Activated CD4-positive, alpha-beta T cell treated with anti-CD3 and anti-CD28 coated beads for 36 hours (primary cell): Measurements from ENCODE around the gene ETS1. TPM values are rescaled to one million over a fixed set of nuclear protein-coding genes. Genes with fewer than 3 reads are reported as not detected.

Experiments
- ATAC-seq: fragments of 200-7000 bp; cut with Tn5 transposase; one replicate; pipeline ENCODE4 v1.10.0; 2021; ENCODE audit warnings: mild to moderate bottlenecking, moderate library complexity
- CTCF ChIA-PET: fragments of 350-600 bp; sonication (Branson Sonifier 250); formaldehyde crosslinking; loops from one replicate; lab custom pipeline; 2021; ENCODE audit warnings: antibody characterized with exemption; lab: Charles Lee
- POLR2A ChIA-PET: fragments of 350-600 bp; sonication (Branson Sonifier 250); formaldehyde crosslinking; loops from one replicate; lab custom pipeline; 2021; ENCODE audit warnings: antibody characterized with exemption, inconsistent platforms; lab: Charles Lee
- DNase-seq: peaks from one replicate; pipeline ENCODE4 v3.0.0-alpha.2; 2020
- H3K27ac Mint-ChIP-seq: one replicate; pipeline ENCODE4 v1.8.0; 2021; ENCODE audit warnings: mixed read lengths
- H3K27me3 Mint-ChIP-seq: one replicate; pipeline ENCODE4 v1.8.0; 2021; ENCODE audit warnings: mixed read lengths
- H3K36me3 Mint-ChIP-seq: one replicate; pipeline ENCODE4 v1.8.0; 2021; ENCODE audit warnings: low read depth, mixed read lengths
- H3K4me1 Mint-ChIP-seq: one replicate; pipeline ENCODE4 v1.8.0; 2021; ENCODE audit warnings: mixed read lengths
- H3K4me3 Mint-ChIP-seq: one replicate; pipeline ENCODE4 v1.8.0; 2021; ENCODE audit warnings: mild to moderate bottlenecking, moderate library complexity, mixed read lengths
- H3K9me3 Mint-ChIP-seq: one replicate; pipeline ENCODE4 v1.8.0; 2021; ENCODE audit warnings: low read depth, mixed read lengths
- intact Hi-C, 2 experiments: fragments of 100-400 bp; cut with DNase I in 1 of 2; cut with micrococcal nuclease in 1 of 2; formaldehyde crosslinking; loops; one replicate each; pipeline versions ENCODE4 v1.14.2 to v1.15.1; 2022 to 2024; cut with DNase I, micrococcal nuclease
- total RNA-seq, 2 experiments: library from RNA; stranded (reverse); gene quantifications; one replicate each; pipeline ENCODE4 v1.2.3, GENCODE V29; 2021

ETS1 gene
- total RNA-seq, 2 experiments from 2014 or later: 410 to 449 TPM

- CTCF ChIA-PET: interaction anchor here (0.7 to 3.2 kb wide), 9 partner anchors 9 to 295 kb away, joined by 3 to 23 read pairs (median 3); no protein-coding TSS in a partner anchor
- no peaks in the 10 kb centered on the region for H3K36me3 Mint-ChIP-seq
- H3K27ac Mint-ChIP-seq: peak overlapping the region; percentile 11
- no peaks in the 10 kb centered on the region for H3K9me3 Mint-ChIP-seq
- POLR2A ChIA-PET: no interaction called here
- no peak overlapping the region for H3K4me3 Mint-ChIP-seq
- no peaks in the 10 kb centered on the region for H3K27me3 Mint-ChIP-seq
- intact Hi-C loops: no loop called here
- DNase-seq (no peak), ATAC-seq (no peak)
- peaks cover 61% of the 10 kb centered on the region for H3K4me1 Mint-ChIP-seq
These were observed 32.4 kb upstream of the ETS1 start for GRCh38 chr11:128619540-128620308.

DNA sequence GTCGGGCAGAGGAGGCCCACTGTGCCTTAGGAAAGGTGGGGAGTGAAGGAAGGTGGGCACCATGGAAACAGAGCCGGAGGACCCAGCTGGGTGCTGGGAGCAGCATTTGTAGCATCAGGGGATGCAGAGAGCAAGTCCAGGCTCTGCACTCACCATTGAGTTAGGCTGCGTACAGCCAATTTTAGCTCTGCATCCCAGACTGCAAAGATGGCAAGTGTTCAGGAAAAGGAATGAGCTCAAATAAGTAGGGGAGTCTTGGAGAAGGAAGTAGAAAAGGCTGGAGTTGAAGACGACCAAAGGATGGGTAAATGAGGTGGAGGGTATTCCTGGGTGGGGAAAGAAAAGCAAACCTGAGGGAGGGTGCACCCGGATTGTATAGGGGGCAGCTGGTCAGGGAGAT, 31.6 kb upstream of the ETS1 start:
- POLR2A ChIA-PET: interaction anchor here (0.6 kb wide), 1 partner anchor 32 kb away, joined by 3 read pairs; no protein-coding TSS in a partner anchor
- DNase-seq (no peak), ATAC-seq (no peak)
- Mint-ChIP-seq H3K9me3 (no peaks in the 10 kb centered on the region), H3K4me3 (no peak overlapping the region), H3K4me1 (peaks cover 57% of the 10 kb centered on the region), H3K27me3 (no peaks in the 10 kb centered on the region), H3K27ac (peak overlapping the region; percentile 38), H3K36me3 (no peaks in the 10 kb centered on the region)
- CTCF ChIA-PET: interaction anchor here (0.7 to 1.5 kb wide), 7 partner anchors 9 to 296 kb away, joined by 3 to 5 read pairs (median 3); no protein-coding TSS in a partner anchor
- intact Hi-C loops: no loop called here

DNA sequence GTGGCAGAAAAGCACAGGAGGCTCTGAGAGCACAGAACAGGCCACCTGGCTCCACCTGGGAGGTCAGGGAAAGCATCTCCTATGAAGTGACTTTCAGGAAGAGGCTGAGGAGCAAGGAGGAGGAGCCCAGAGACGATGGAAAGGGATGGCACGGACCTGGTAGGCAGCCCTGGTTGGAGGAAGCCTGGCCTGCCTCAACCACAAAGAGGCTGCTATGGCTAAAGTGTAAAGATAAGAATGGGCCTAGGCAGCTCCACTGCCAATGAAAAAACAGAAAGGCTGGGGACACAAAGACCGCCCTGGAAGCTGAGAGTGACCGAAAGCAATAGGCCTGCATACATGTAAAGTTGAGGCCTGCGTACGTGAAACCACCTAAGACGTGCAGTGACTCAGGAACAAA, 31.2 kb upstream of the ETS1 start:
- intact Hi-C loops: no loop called here
- CTCF ChIA-PET: interaction anchor here (0.7 to 1.5 kb wide), 3 partner anchors 10 to 296 kb away, joined by 3 to 5 read pairs (median 5); no protein-coding TSS in a partner anchor
- no peak for DNase-seq
- no peak overlapping the region for H3K27ac Mint-ChIP-seq
- H3K4me1 Mint-ChIP-seq: peaks cover 54% of the 10 kb centered on the region
- H3K4me3 Mint-ChIP-seq: no peak overlapping the region
- ATAC-seq: no peak
- H3K36me3 Mint-ChIP-seq: no peaks in the 10 kb centered on the region
- no peaks in the 10 kb centered on the region for H3K27me3 Mint-ChIP-seq
- H3K9me3 Mint-ChIP-seq: no peaks in the 10 kb centered on the region
- POLR2A ChIA-PET: interaction anchor here (0.6 kb wide), 2 partner anchors 32 to 208 kb away, joined by 3 to 6 read pairs; no protein-coding TSS in a partner anchor

DNA sequence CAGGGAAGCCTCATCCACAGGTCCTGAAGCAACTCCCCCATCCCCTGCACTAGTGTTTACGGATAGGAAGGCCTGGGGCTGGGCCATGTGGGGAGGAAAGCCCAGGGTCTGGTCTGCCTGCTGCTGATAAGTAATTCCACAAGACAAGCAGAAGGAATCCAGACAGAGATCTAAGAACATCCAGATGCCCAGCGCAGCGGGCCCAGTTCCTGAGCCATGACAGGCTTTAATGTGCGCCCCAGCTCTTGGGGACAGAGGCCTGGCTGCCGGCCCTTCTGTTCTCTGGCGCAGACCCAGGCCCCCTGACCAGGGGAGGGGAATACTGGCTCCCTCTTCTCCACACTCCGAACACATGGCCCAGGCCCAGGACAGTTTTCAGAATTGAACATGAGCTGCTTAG, 28.8 kb upstream of the ETS1 start:
- no peak for DNase-seq
- no peaks in the 10 kb centered on the region for H3K36me3 Mint-ChIP-seq
- no peaks in the 10 kb centered on the region for H3K9me3 Mint-ChIP-seq
- H3K27ac Mint-ChIP-seq: no peak overlapping the region
- H3K27me3 Mint-ChIP-seq: no peaks in the 10 kb centered on the region
- POLR2A ChIA-PET: no interaction called here
- peaks cover 39% of the 10 kb centered on the region for H3K4me1 Mint-ChIP-seq
- CTCF ChIA-PET: interaction anchor here (1.1 kb wide), 1 partner anchor 12 kb away, joined by 4 read pairs; no protein-coding TSS in a partner anchor
- intact Hi-C loops: no loop called here
- no peak for ATAC-seq
- H3K4me3 Mint-ChIP-seq: no peak overlapping the region

DNA sequence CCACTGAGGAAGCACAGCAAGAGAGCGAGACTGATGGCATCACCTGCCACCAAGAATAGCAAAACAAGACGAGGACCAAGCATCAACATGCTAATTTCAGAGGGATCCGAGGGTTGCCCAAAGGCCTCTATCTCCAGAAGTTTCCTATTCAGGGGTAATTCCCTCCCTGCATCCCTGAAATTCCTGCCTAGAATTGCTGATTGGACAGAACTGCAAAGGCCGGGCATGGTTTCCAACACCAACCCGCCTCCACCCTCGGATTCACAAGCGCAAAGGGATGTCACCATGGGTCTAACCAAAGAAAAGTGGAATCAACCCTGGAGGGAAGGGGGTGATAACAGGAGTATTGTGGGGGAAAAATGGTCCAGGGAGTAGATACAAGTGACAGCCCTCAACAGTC, 28.3 kb upstream of the ETS1 start:
- Mint-ChIP-seq H3K36me3 (no peaks in the 10 kb centered on the region), H3K4me3 (no peak overlapping the region), H3K4me1 (peaks cover 39% of the 10 kb centered on the region), H3K27ac (no peak overlapping the region), H3K27me3 (no peaks in the 10 kb centered on the region), H3K9me3 (no peaks in the 10 kb centered on the region)
- ChIA-PET POLR2A (no interaction called here), CTCF (interaction anchor here (1.1 kb wide), 1 partner anchor 11 kb away, joined by 4 read pairs; no protein-coding TSS in a partner anchor)
- DNase-seq (no peak), ATAC-seq (no peak)
- intact Hi-C loops: no loop called here

GRCh38 chr11:128615076-128615475, 27.7 kb upstream of the ETS1 start:
- H3K9me3 Mint-ChIP-seq: no peaks in the 10 kb centered on the region
- DNase-seq (no peak), ATAC-seq (no peak)
- no peaks in the 10 kb centered on the region for H3K36me3 Mint-ChIP-seq
- peaks cover 37% of the 10 kb centered on the region for H3K4me1 Mint-ChIP-seq
- H3K27me3 Mint-ChIP-seq: no peaks in the 10 kb centered on the region
- CTCF ChIA-PET: interaction anchor here (0.6 to 1.2 kb wide), 5 partner anchors 9 to 457 kb away, joined by 3 to 4 read pairs (median 3); no protein-coding TSS in a partner anchor
- no peak overlapping the region for H3K4me3 Mint-ChIP-seq
- H3K27ac Mint-ChIP-seq: peak overlapping the region; percentile 7
- POLR2A ChIA-PET: no interaction called here
- intact Hi-C loops: no loop called here

DNA sequence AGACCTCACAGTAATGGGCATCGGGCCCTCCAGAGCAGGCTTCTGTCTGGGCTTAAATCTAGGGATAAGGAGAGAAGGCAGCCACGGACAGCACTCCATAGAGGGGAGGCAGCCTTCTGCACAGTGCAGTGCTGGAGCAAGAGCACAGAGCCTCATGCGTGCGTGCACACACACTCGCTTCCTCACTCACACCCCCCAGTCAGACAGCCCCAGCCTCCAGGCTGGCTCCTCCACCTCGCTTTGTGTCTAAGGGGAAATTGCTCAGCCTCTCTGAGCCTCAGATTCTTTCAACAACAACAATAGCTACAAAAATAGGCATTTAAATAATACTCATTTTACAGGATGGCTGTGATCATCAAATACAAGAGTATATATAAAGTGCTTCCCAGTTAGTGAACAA, 26.7 kb upstream of the ETS1 start:
- no peaks in the 10 kb centered on the region for H3K27me3 Mint-ChIP-seq
- H3K4me3 Mint-ChIP-seq: no peak overlapping the region
- intact Hi-C loops: no loop called here
- no peak overlapping the region for H3K27ac Mint-ChIP-seq
- no peaks in the 10 kb centered on the region for H3K36me3 Mint-ChIP-seq
- CTCF ChIA-PET: interaction anchor here (1.0 to 1.2 kb wide), 2 partner anchors 15 to 18 kb away, joined by 3 to 4 read pairs; no protein-coding TSS in a partner anchor
- POLR2A ChIA-PET: no interaction called here
- no peak for DNase-seq
- ATAC-seq: no peak
- H3K9me3 Mint-ChIP-seq: no peaks in the 10 kb centered on the region
- H3K4me1 Mint-ChIP-seq: peaks cover 36% of the 10 kb centered on the region

GRCh38 chr11:128613300-128613995, 26.1 kb upstream of the ETS1 start:
- H3K36me3 Mint-ChIP-seq: no peaks in the 10 kb centered on the region
- no peaks in the 10 kb centered on the region for H3K27me3 Mint-ChIP-seq
- ATAC-seq: no peak
- H3K4me1 Mint-ChIP-seq: peaks cover 35% of the 10 kb centered on the region
- no peaks in the 10 kb centered on the region for H3K9me3 Mint-ChIP-seq
- ChIA-PET CTCF (interaction anchor here (0.9 to 3.2 kb wide), 3 partner anchors 11 to 19 kb away, joined by 3 to 8 read pairs (median 3); no protein-coding TSS in a partner anchor), POLR2A (no interaction called here)
- H3K4me3 Mint-ChIP-seq: no peak overlapping the region
- intact Hi-C loops: no loop called here
- no peak overlapping the region for H3K27ac Mint-ChIP-seq
- DNase-seq: no peak

- peak; percentile 87 for ATAC-seq
- CTCF ChIA-PET: interaction anchor here (0.8 to 3.5 kb wide), 11 partner anchors 9 to 453 kb away, joined by 3 to 23 read pairs (median 4); no protein-coding TSS in a partner anchor
- intact Hi-C loops: loop anchor here in 1 of 2 experiments (2.0 kb wide), 1 partner anchor 14 kb away; no protein-coding TSS in a partner anchor
- peak overlapping the region; percentile 51 for H3K4me3 Mint-ChIP-seq
- POLR2A ChIA-PET: interaction anchor here (0.7 to 0.9 kb wide), 2 partner anchors 10 to 613 kb away, joined by 3 read pairs; no protein-coding TSS in a partner anchor
- H3K36me3 Mint-ChIP-seq: no peaks in the 10 kb centered on the region
- H3K27ac Mint-ChIP-seq: peak overlapping the region; percentile 96
- DNase-seq: peak; percentile 62
- H3K4me1 Mint-ChIP-seq: peaks cover 45% of the 10 kb centered on the region
- no peaks in the 10 kb centered on the region for H3K27me3 Mint-ChIP-seq
- no peaks in the 10 kb centered on the region for H3K9me3 Mint-ChIP-seq
These were observed 23.6 kb upstream of the ETS1 start for GRCh38 chr11:128610721-128611617.

GRCh38 chr11:128609785-128610184, 22.4 kb upstream of the ETS1 start:
- Mint-ChIP-seq H3K27ac (peak overlapping the region; percentile 87), H3K4me3 (no peak overlapping the region)

More at GRCh38 chr11:128609785-128610184, 22.4 kb upstream of the ETS1 start:
- intact Hi-C loops: loop anchor here in 1 of 2 experiments (2.0 kb wide), 1 partner anchor 15 kb away; no protein-coding TSS in a partner anchor
- POLR2A ChIA-PET: interaction anchor here (0.7 kb wide), 1 partner anchor 16 kb away, joined by 3 read pairs; no protein-coding TSS in a partner anchor
- DNase-seq (no peak), ATAC-seq (no peak)
- H3K36me3 Mint-ChIP-seq: no peaks in the 10 kb centered on the region
- no peaks in the 10 kb centered on the region for H3K27me3 Mint-ChIP-seq
- CTCF ChIA-PET: interaction anchor here (1.2 to 4.4 kb wide), 4 partner anchors 10 to 20 kb away, joined by 3 to 23 read pairs (median 16); no protein-coding TSS in a partner anchor
- H3K4me1 Mint-ChIP-seq: peaks cover 45% of the 10 kb centered on the region
- H3K9me3 Mint-ChIP-seq: no peaks in the 10 kb centered on the region
